MCF 10A (cell line): Measurements from ENCODE around the gene ADCK1. TPM values are rescaled to one million over a fixed set of nuclear protein-coding genes. Genes with fewer than 3 reads are reported as not detected.

Source experiments
- BruUV-seq: library from RNA; stranded (reverse); fragments of 400-500 nt; replicated peaks from 2 replicates; lab custom pipeline; 2021; lab: Mats Ljungman, UMichigan
- CTCF ChIA-PET: fragments of 300-600 bp; sonication (Branson Sonifier 250); formaldehyde crosslinking; extraction: SDS; loops from one replicate; lab custom pipeline; 2021; ENCODE audit warnings: antibody characterized with exemption, inconsistent platforms; lab: Yijun Ruan, JAX
- POLR2A ChIA-PET: fragments of 300-600, 350-650 bp; sonication (Branson Sonifier 250); formaldehyde crosslinking; extraction: SDS; loops from one replicate; lab custom pipeline; 2020; ENCODE audit warnings: antibody characterized with exemption, inconsistent platforms; lab: Yijun Ruan, JAX
- DNase-seq: peaks from one replicate; pipeline ENCODE4 v3.0.0-alpha.2; 2018; ENCODE audit not compliant: unreplicated experiment
- H3K27ac Mint-ChIP-seq: one replicate; pipeline ENCODE4 v1.8.0; 2022; ENCODE audit warnings: mild to moderate bottlenecking, low read depth, mixed read lengths; ENCODE audit not compliant: unreplicated experiment
- H3K27me3 Mint-ChIP-seq: one replicate; pipeline ENCODE4 v1.8.0; 2022; ENCODE audit warnings: mixed read lengths; ENCODE audit not compliant: insufficient read depth, unreplicated experiment
- H3K36me3 Mint-ChIP-seq: one replicate; pipeline ENCODE4 v1.8.0; 2022; ENCODE audit warnings: mild to moderate bottlenecking, moderate library complexity, mixed read lengths; ENCODE audit not compliant: insufficient read depth, unreplicated experiment
- H3K4me1 Mint-ChIP-seq: one replicate; pipeline ENCODE4 v1.8.0; 2022; ENCODE audit warnings: mixed read lengths; ENCODE audit not compliant: insufficient read depth, unreplicated experiment
- H3K4me3 Mint-ChIP-seq: one replicate; pipeline ENCODE4 v1.8.0; 2022; ENCODE audit warnings: mild to moderate bottlenecking, moderate library complexity, mixed read lengths; ENCODE audit not compliant: unreplicated experiment
- H3K9me3 Mint-ChIP-seq: one replicate; pipeline ENCODE4 v1.8.0; 2022; ENCODE audit warnings: mixed read lengths; ENCODE audit not compliant: unreplicated experiment
- intact Hi-C: fragments of 100-400 bp; cut with micrococcal nuclease; formaldehyde crosslinking; loops from 2 replicates; pipeline ENCODE4 v1.14.1; 2022
- total RNA-seq: library from RNA; stranded (reverse); gene quantifications from 2 replicates; pipeline ENCODE4 v1.2.3, GENCODE V29; 2022
- TF ChIP-seq, protein P1 (sequence below): fragments of 200-600 bp; IDR thresholded peaks from one replicate; pipeline ENCODE4 v1.8.0; 2022; ENCODE audit warnings: antibody characterized with exemption, mild to moderate bottlenecking; ENCODE audit not compliant: unreplicated experiment

ADCK1 gene
- total RNA-seq, 1 experiment from 2014 or later: 7.0 TPM

DNA sequence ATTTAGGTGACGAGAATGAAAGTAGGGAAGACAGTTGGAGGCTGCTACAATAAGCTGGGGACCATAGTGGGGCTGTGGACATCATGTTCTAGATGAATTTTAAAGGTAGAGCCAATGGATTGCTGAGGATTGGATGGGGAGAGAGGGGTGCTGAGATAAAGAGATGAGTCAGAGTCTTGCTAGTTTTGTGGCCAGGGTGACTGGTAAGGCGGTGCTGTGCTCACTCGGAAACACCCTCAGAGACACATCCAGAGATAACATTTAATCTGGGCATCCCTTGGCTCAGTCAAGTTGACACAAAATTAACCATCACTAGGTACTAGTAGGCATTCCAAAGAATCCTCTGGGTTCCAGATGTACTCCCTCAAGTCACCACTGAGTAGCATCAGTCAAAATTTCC, 170.7 kb downstream of the ADCK1 start:
- Mint-ChIP-seq H3K36me3 (no peaks in the 10 kb centered on the region), H3K4me1 (peaks cover 6% of the 10 kb centered on the region), H3K4me3 (no peak overlapping the region), H3K27me3 (no peaks in the 10 kb centered on the region), H3K27ac (no peak overlapping the region), H3K9me3 (no peaks in the 10 kb centered on the region)
- BruUV-seq: no TSS peak
- CTCF ChIA-PET: interaction anchor here (0.6 kb wide), 1 partner anchor 61 kb away, joined by 3 read pairs; no protein-coding TSS in a partner anchor
- intact Hi-C loops: no loop called here
- POLR2A ChIA-PET: no interaction called here
- DNase-seq: no peak
- TF ChIP-seq, protein P1, sequence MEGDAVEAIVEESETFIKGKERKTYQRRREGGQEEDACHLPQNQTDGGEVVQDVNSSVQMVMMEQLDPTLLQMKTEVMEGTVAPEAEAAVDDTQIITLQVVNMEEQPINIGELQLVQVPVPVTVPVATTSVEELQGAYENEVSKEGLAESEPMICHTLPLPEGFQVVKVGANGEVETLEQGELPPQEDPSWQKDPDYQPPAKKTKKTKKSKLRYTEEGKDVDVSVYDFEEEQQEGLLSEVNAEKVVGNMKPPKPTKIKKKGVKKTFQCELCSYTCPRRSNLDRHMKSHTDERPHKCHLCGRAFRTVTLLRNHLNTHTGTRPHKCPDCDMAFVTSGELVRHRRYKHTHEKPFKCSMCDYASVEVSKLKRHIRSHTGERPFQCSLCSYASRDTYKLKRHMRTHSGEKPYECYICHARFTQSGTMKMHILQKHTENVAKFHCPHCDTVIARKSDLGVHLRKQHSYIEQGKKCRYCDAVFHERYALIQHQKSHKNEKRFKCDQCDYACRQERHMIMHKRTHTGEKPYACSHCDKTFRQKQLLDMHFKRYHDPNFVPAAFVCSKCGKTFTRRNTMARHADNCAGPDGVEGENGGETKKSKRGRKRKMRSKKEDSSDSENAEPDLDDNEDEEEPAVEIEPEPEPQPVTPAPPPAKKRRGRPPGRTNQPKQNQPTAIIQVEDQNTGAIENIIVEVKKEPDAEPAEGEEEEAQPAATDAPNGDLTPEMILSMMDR: no peak

- CTCF ChIA-PET: interaction anchor here (0.6 to 0.8 kb wide), 4 partner anchors 20 to 1101 kb away, joined by 3 read pairs; no protein-coding TSS in a partner anchor
Measured at GRCh38 chr14:77973246-77973645, 173.3 kb downstream of the ADCK1 start.

DNA sequence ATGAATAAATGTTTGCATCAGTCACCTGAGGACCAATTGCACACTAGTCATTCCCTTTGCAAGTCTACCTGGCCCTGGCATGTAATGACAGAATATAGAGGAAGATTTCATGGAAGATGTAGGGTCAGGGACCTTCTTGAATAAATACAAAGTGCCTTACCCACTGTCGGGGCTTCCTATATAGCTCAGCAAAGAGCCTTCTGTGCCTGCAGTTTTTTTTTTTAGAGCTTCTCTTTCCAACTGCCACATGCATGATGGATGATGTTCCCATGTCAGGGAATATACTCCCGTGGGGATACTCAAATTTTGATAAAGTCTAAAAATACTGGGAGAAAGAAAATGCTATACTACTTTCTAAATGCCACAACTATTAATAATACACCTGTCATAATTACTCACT, 176.7 kb downstream of the ADCK1 start:
- H3K4me1 Mint-ChIP-seq: no peaks in the 10 kb centered on the region
- no peaks in the 10 kb centered on the region for H3K36me3 Mint-ChIP-seq
- no TSS peak for BruUV-seq
- TF ChIP-seq, protein P1: no peak
- intact Hi-C loops: no loop called here
- H3K4me3 Mint-ChIP-seq: no peak overlapping the region
- no peak for DNase-seq
- ChIA-PET CTCF (no interaction called here), POLR2A (no interaction called here)
- no peaks in the 10 kb centered on the region for H3K9me3 Mint-ChIP-seq
- H3K27ac Mint-ChIP-seq: no peak overlapping the region
- no peaks in the 10 kb centered on the region for H3K27me3 Mint-ChIP-seq

More at GRCh38 chr14:77973246-77973645, 173.3 kb downstream of the ADCK1 start:
- no peaks in the 10 kb centered on the region for H3K36me3 Mint-ChIP-seq
- no peak overlapping the region for H3K4me3 Mint-ChIP-seq
- TF ChIP-seq, protein P1: no peak
- DNase-seq: no peak
- no peaks in the 10 kb centered on the region for H3K9me3 Mint-ChIP-seq
- intact Hi-C loops: no loop called here
- POLR2A ChIA-PET: no interaction called here
- BruUV-seq: no TSS peak
- no peaks in the 10 kb centered on the region for H3K27me3 Mint-ChIP-seq
- H3K27ac Mint-ChIP-seq: no peak overlapping the region
- H3K4me1 Mint-ChIP-seq: peaks cover 6% of the 10 kb centered on the region

GRCh38 chr14:77979171-77979570, 179.3 kb downstream of the ADCK1 start:
- no peaks in the 10 kb centered on the region for H3K9me3 Mint-ChIP-seq
- intact Hi-C loops: no loop called here
- no peak for DNase-seq
- TF ChIP-seq, protein P1: no peak
- POLR2A ChIA-PET: no interaction called here
- H3K27ac Mint-ChIP-seq: no peak overlapping the region
- H3K4me1 Mint-ChIP-seq: no peaks in the 10 kb centered on the region
- H3K36me3 Mint-ChIP-seq: no peaks in the 10 kb centered on the region
- CTCF ChIA-PET: no interaction called here
- H3K27me3 Mint-ChIP-seq: no peaks in the 10 kb centered on the region
- no peak overlapping the region for H3K4me3 Mint-ChIP-seq
- BruUV-seq: no TSS peak
